Measurements from ENCODE around the gene CSH2. TPM values are rescaled to one million over a fixed set of nuclear protein-coding genes. Genes with fewer than 3 reads are reported as not detected.

Gene CSH2
- total and polyA plus RNA-seq, 2 of the 8 experiments (the other 6 are each of a cell fraction or from before 2014, with no cell fraction given), result 0.43 TPM; not detected in 1

DNA sequence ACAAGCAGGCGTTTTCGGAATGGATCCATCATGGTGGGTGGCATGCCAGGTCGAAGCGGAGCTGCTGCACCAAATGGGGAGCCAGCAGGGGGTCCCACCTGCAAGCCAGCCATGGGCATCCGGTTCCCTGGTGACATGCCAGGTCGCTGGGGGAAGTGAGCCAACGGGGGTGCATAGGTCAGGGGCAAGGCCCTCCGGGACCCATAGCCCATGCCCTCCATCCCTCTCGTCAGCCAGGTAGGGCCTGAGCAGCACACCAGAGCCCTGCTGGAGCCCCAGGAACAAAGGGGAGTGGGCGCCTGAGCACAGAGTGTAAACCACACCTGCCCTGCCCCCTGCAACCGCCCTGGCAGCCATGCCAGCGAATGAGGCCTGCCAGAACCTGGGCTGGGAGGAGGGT is 36.0 kb downstream of the CSH2 start:
- Histone ChIP-seq H2AFZ (ENCODE audit: low read length) (no peak overlapping the region), H3K56ac (replicated peaks; ENCODE audit: insufficient read length, low read depth, low read length) (no peak overlapping the region), H4K8ac (ENCODE audit: extremely low read depth, insufficient read depth, low read length) (no peak overlapping the region; the same call in 1 of the 2 replicates), H3K18ac (ENCODE audit: extremely low read depth, low read length) (no peak overlapping the region), H3K4me1 (replicated peaks in 1 of 4; ENCODE audit: control insufficient read depth in 3 of 4, insufficient read depth in 4 of 4, low read length in 3 of 4) (peaks cover 3 to 28% (median 26%) of the 10 kb centered on the region in 4 experiments), H2BK20ac (ENCODE audit: low read length) (no peak overlapping the region), H3K4me3 (ENCODE audit: extremely low read depth in 1 of 4, insufficient read depth in 2 of 4, low read depth in 3 of 4, low read length in 4 of 4) (no peak overlapping the region), H3K27ac (ENCODE audit: low read depth, low read length) (no peak overlapping the region), H2BK12ac (ENCODE audit: low read depth, low read length) (0 out of 2 replicates have a peak overlapping the region, but pooled peaks have one; percentile 29), H2AK5ac (ENCODE audit: low read depth, low read length) (no peak overlapping the region; the same call in 1 of the 2 replicates), H3K4ac (replicated peaks; ENCODE audit: insufficient read length, low read depth, low read length) (no peak overlapping the region), H4K5ac (ENCODE audit: insufficient read length, low read depth, low read length) (no peak overlapping the region), H3K23me2 (ENCODE audit: low read depth, low read length) (peaks cover 8% of the 10 kb centered on the region), H3K36me3 (ENCODE audit: control insufficient read depth in 2 of 4, insufficient read depth in 4 of 4, low read length in 3 of 4) (peaks cover 16 to 27% (median 23%) of the 10 kb centered on the region in 4 experiments), H4K91ac (replicated peaks; ENCODE audit: insufficient read length, low read length) (no peak overlapping the region), H3K4me2 (ENCODE audit: insufficient read depth in 1 of 2, low read depth in 2 of 2, low read length in 2 of 2) (no peak overlapping the region), H2BK15ac (ENCODE audit: low read length) (no peak overlapping the region), H2BK120ac (replicated peaks; ENCODE audit: low read depth, low read length) (no peak overlapping the region), H4K20me1 (replicated peaks in 1 of 2; ENCODE audit: control insufficient read depth in 1 of 2, insufficient read depth in 2 of 2, low read length in 2 of 2) (peaks cover 1 to 13% of the 10 kb centered on the region in 2 experiments), H3K27me3 (replicated peaks in 1 of 4; ENCODE audit: control insufficient read depth in 3 of 4, extremely low read depth in 1 of 4, insufficient read depth in 3 of 4, low read length in 3 of 4) (no peaks in the 10 kb centered on the region), H3K9me3 (ENCODE audit: insufficient read depth in 2 of 2, low read depth in 1 of 2, low read length in 1 of 2) (no peaks in the 10 kb centered on the region), H3K23ac (ENCODE audit: insufficient read length) (no peak overlapping the region), H3K79me2 (ENCODE audit: control insufficient read depth in 1 of 2, insufficient read depth in 2 of 2, low read length in 2 of 2) (peaks cover 11 to 42% of the 10 kb centered on the region in 2 experiments), H3K79me1 (ENCODE audit: low read depth, low read length) (peaks cover 20% of the 10 kb centered on the region), H3K9ac (replicated peaks in 1 of 4; ENCODE audit: extremely low read depth in 1 of 4, low read depth in 3 of 4, low read length in 3 of 4) (no peak overlapping the region), H2BK5ac (ENCODE audit: low read depth, low read length) (peak overlapping the region; percentile 71), H3K14ac (ENCODE audit: insufficient read length) (no peak overlapping the region)
- 89% methylated on average over 10 of the region's 12 CpGs; no CpG with 5 or more reads in 1 of the 2 experiments for WGBS, 2 experiments (ENCODE audit: extremely low coverage in 1 of 2, insufficient coverage in 1 of 2, insufficient read length in 1 of 2, insufficient replicate concordance in 2 of 2, low coverage in 1 of 2, low lambda C conversion rate in 2 of 2, missing lambda C conversion rate in 1 of 2)
- DNase-seq (ENCODE audit: low read depth in 1 of 2, low spot score in 2 of 2) (no peak), FAIRE-seq (no peak)
- CTCF ChIA-PET (ENCODE audit: partially characterized antibody), result interaction anchor here (1.1 to 2.9 kb wide), 5 partner anchors 9 to 28 kb away, joined by 4 to 15 read pairs (median 8); no protein-coding TSS in a partner anchor
- POLR2A ChIA-PET (ENCODE audit: partially characterized antibody), result interaction anchor here (27.8 to 32.3 kb wide), 2 partner anchors 17 to 55 kb away, joined by 481 to 593 read pairs; partner anchors contain the start of genes CCDC47, DDX42, FTSJ3 and PSMC5
- TF ChIP-seq FOSL1 (IDR thresholded peaks at IDR 0.05; ENCODE audit: insufficient read depth, low read depth, low read length), result no peak
- TF ChIP-seq, protein P1, sequence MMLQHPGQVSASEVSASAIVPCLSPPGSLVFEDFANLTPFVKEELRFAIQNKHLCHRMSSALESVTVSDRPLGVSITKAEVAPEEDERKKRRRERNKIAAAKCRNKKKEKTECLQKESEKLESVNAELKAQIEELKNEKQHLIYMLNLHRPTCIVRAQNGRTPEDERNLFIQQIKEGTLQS (IDR thresholded peaks at IDR 0.05; ENCODE audit: insufficient read depth, low read depth, low read length), result no peak

Data from H1 (cell line).